Loucy (cell line): ENCODE data around the gene LRRC27.

Experiments
- CTCF ChIP-seq: fragments of 200-600 bp; sonication (generic); conservative IDR thresholded peaks from 2 replicates; pipeline ENCODE4 v1.5.1; 2014; ENCODE audit warnings: mild to moderate bottlenecking, antibody characterized with exemption, low read length
- EZH2phosphoT487 ChIP-seq: fragments of 200-600 bp; IDR thresholded peaks from 2 replicates; pipeline ENCODE4 v1.6.1; 2018; ENCODE audit warnings: antibody characterized with exemption, mild to moderate bottlenecking, moderate library complexity, borderline replicate concordance

DNA sequence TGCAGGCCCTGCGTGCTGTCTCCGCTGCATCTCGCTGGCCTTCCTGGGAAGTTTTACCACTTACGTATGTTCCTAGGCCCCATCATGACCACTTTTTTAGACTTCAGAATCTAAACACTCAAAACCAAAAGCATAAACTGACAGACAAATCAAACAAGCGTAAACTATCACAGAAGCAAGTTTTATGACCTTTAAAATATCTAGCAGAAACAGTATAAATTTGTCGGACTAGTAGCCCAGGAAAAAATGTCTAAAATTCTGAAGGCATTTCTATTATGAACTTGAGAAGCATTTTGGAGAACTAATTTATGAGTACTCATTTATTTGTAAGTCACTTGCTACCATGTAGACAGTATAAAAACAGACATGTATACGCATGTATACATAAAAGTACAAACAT is 10.6 kb downstream of the LRRC27 start:
- TF ChIP-seq CTCF = no peak
- no peak for TF ChIP-seq EZH2phosphoT487
